M059J (cell line): ENCODE measurements around the gene SIRT7. TPM values are rescaled to one million over a fixed set of nuclear protein-coding genes. Genes with fewer than 3 reads are reported as not detected.
A peak's percentile ranks its signal among the peaks of the same experiment; 100 is the strongest.

ENCODE experiments used
- DNase-seq: peaks from one replicate; pipeline ENCODE4 v3.0.0-alpha.2; 2012; ENCODE audit warnings: low read depth
- total RNA-seq: library from RNA; depleted of rRNA; stranded (reverse); fragments of >200 nt; shearing (Covaris generic); gene quantifications from 2 replicates; pipeline ENCODE4 v1.2.3, GENCODE V29; 2014

SIRT7 gene
- total RNA-seq, 1 experiment from 2014 or later = 22.0 TPM

DNA sequence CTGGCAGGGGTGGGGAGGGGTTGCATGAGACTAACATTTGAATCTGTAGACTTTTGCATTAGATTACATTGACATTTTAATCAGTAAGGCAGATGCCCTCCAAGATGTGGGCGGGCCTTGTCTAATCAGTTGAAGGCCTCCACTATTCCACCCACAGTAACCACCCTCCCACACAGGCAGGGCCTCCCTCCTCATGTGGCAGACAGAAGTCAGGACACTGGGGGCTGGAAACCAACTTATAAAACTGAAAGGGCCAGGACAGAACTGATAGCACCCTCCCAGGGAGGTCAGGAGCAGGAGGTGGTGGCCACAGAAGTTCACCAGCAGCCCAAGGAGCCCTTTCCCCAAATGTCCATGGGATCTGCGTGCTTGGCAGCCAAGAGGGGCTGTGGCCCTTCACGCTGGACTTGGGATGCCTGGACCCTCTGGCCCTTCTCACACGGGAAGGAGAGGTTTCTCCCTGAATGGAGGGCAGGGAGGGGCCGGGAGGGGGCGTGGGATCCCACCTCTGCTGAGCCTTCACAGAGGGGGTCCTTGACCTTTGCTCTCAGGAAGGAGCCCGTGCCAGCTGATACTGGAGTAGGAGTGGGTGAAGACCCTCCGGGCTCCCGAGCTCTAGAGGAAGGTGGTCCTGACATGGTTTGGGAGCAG lies 14.5 kb upstream of the SIRT7 start:
- DNase-seq = no peak

GRCh38 chr17:81931557-81932332 lies 13.8 kb upstream of the SIRT7 start:
- DNase-seq = no peak

- DNase-seq = no peak
Observed at GRCh38 chr17:81931189-81931556, 13.2 kb upstream of the SIRT7 start.

GRCh38 chr17:81930142-81931125 lies 12.5 kb upstream of the SIRT7 start:
- no peak for DNase-seq

DNA sequence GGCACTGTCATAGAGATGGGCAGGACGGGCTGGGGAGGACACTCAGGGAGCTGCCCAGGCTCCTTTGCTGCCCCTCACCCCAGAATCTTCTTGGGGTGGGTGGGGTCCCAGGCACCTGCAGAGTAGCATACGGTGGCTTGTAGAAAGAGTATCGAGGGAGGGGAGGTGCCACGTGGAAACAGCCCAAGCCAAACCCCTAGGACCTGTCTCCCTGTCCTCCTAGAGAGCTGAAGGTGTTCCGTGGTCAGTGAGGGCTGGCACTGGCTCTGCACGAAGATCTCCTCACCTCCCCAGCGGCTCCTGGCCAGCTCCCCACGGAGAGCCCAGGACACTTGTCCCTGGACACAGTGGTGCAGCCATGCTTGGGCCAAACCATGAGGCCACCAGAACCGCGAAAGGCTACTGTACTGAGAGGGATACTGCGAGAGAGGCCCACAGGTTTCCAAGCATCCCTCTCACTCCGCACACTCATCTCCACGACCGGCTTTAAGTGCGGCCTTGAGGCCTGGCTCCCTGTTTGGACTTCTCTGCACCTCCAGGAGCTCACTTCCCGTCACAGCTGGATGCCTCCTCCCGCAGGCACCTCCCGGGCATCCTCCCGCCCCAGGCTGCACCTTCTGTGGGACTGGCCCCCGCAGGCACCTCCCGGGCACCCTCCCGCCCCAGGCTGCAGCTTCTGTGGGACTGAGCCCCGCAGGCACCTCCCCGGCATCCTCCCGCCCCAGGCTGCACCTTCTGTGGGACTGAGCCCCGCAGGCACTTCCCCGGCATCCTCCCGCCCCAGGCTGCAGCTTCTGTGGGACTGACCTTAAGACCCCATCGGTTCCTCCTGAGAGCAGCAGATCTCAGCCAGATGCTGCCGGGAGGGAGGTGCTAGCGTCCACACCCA lies 11.5 kb upstream of the SIRT7 start:
- DNase-seq = no peak

DNA sequence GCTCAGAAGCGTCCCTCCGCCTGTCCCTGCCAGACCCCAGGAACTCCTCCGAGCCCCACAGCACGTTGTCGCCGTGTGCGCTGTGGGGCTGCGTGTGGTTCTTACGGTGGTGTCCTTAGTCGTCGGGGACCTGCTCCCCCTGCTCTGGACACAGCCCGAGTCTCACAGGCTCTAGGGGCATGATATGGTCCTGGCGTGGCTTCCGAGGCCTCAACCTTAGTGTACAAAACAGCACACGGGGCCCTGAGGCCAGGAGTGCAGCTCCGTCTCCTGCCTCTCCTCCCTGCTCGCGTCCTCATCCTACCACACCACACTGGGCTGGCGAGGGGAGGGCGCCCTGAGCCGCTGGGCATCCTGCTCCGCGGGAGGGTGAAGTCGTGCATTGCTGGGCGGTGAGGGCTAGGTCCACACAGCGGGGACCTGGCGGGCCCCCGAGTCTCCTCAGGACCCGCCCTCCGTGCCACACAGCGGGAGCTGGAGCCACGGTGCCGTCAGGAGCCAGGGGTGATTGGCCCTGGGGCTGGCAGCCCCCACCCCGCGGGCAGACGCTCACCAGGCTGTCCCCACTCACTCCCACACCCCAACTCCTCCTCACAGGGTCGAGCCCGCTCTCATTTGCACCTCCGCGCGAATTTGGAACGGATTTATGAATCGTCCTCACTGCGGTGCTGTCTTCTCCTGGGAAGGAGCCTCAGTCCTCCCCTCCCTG lies 10.7 kb upstream of the SIRT7 start:
- no peak for DNase-seq

- peak; percentile 93 for DNase-seq
Observed at GRCh38 chr17:81927653-81928543, 9.9 kb upstream of the SIRT7 start, which contains the start of gene MAFG. Gene MAFG, minus strand, starts transcription at chr17:81927735. Its CDS starts 4,550 bp downstream, at chr17:81923185.

DNA sequence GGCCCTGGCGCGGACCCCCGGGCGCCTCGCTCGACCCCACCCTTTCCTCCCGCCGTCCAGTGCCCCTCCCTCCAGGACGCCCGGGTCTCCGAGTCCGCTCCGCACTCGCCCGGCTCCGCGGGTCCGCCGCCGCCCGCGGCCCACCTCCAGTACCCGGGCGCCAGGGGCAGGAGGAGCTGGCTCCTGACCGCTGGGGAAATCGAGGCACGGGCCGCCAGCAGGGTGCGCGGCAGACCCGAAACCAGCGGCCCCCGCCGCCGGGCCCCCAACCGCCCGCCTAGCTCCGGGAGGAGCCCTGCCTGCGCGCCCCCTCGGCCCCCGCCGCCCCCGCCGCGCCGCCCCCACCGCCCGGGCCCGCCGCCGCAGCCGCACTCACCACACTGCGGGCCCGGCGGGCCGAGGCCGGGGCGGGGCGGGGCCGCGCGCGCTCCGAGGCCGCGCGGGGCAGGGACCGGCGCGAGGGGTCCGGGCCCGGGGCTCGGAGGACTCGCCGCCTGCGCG lies 9.2 kb upstream of the SIRT7 start:
- DNase-seq = no peak

- DNase-seq = peak; percentile 83
Observed at GRCh38 chr17:81926451-81927151, 8.6 kb upstream of the SIRT7 start.

GRCh38 chr17:81925860-81926450 lies 8.0 kb upstream of the SIRT7 start:
- no peak for DNase-seq

DNA sequence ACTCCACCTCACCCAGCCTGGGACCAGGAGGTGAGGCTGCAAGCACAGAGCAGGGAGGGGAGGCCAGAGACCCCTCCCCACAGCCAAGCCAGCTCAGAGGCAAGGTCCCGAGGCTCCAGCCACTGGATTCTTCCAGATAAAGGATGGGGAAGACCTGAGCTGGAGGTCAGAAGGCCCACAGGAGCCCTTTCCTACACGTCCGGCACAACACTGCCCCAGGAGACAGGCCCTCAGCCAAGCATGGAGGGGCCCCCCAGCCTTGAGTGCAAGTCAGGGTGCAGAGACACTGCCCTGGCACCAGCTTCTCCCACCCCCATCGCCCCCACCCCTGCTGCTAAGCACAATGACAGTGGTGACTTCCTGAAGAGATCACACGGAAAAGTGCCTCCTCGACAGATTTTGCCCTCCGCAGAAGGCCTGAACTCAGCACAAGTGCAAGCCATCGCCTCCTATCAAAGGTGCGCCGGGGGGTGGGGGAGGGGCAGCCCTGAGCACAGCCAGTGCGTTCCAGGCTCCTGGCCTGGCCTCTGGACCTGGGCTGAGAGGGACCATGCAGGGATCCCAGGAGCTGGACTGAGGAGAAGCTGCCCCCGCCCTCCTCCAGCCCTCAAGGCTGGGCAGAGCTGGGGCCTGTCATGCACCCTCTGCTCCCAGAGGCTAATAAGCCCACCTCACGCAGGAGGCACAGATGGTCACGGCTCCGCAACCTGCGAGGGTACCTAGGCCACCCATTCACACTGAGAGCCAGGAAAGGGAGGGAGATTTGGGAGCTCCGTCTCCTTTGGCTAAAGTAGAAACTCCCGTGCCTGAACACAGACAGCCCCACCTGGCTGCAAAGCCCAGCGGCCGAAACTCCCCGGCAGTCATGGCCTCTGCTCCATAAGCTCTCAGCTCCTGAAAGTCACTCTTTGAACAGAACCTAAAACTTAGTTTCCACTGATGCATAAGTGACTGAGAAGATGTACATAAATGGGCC lies 6.9 kb upstream of the SIRT7 start:
- no peak for DNase-seq

DNA sequence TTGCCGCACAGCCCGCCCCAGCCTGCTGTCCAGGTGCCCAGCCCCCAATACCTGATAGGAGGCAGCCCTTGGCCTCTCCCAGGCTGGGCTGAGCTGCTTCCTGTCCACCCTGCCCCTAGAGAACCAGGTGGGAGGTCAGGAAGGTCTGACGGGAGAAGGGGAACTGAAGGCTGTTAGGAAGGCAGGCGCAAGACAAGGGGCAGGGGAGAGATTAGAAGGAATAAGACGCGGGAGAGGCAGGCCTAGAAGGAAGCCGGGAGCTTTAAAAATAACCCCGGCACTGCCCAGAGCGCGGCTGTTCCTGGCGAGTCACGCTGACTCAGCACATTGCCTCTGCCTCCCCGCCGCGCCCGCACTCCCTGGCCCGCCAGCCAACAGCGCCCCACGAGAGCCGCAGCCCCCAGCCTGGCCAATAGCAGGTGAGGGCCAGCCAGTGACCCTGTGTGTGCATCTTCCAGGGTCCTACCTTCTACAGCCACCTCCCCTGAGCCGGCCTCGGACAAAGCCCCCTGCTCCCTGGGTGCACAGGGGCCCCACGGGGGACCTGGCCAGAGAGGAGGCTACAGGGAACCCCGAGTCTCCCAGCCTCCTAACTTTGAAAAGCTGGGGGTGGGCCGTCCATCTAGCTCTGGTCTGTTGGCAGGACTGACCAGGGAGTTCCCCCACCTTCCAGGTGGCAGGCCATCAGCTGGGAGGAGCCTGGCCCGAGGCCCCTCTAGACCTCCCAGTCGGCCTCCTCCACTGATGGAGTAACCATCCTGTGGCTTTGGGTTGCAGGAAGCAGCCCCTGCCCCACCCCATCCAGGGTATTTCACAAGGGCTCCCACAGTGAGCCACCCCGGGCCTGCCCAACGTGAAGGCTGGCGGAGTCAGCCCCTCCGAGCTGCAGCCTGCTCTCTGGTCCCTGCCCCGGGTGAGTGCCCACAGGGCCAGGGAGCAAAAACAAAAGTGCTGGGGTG lies 5.6 kb upstream of the SIRT7 start:
- no peak for DNase-seq

GRCh38 chr17:81922566-81923301 lies 4.8 kb upstream of the SIRT7 start:
- DNase-seq = no peak

- DNase-seq = no peak
Observed at GRCh38 chr17:81921996-81922565, 4.1 kb upstream of the SIRT7 start.

DNA sequence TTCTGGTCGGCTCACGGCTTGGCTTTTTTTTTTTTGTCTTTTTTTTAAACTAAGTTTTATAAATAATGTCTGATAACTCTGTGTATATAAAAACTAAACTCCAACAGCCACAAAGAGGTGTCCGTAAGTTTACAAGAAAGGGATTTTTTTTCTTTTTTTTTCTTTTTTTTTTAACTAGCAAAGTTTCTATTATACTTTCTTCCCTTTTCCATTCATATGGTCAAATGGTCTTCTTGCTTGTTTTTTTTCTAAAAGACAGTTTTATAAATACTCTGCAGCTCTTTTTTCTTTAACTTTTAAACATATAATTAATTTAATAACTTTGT lies 3.5 kb upstream of the SIRT7 start:
- no peak for DNase-seq
